ENCODE measurements around the gene FKBP15.

- no peak for TF ChIP-seq GABPA (IDR thresholded peaks at IDR 0.05; ENCODE audit: low read depth)
- TF ChIP-seq SIN3A (IDR thresholded peaks at IDR 0.05; ENCODE audit: borderline replicate concordance, low read depth, low read length) = no peak
- no peak for TF ChIP-seq EZH2phosphoT487 (IDR thresholded peaks at IDR 0.05; ENCODE audit: borderline replicate concordance, low read depth)
- no peak for TF ChIP-seq SMC3 (IDR thresholded peaks at IDR 0.05; ENCODE audit: low read depth, low read length)
- TF ChIP-seq EP300 (IDR thresholded peaks at IDR 0.05; ENCODE audit: borderline replicate concordance in 1 of 2, low read depth in 1 of 2, low read length in 1 of 2) = no peak
- no peak for TF ChIP-seq REST (IDR thresholded peaks at IDR 0.05; ENCODE audit: low read depth, low read length)
- TF ChIP-seq CTCF (IDR thresholded peaks at IDR 0.05) = no peak
- no peak for TF ChIP-seq ZBTB33 (IDR thresholded peaks at IDR 0.05; ENCODE audit: borderline replicate concordance, low read depth)
- TF ChIP-seq PBX3 (IDR thresholded peaks at IDR 0.05) = no peak
Measured at GRCh38 chr9:113219186-113219936, 1.7 kb downstream of the FKBP15 start.

Measured in SK-N-SH (cell line).